ENCODE measurements around the gene FCRL2. TPM values are rescaled to one million over a fixed set of nuclear protein-coding genes. Genes with fewer than 3 reads are reported as not detected.

The FCRL2 gene, protein sequence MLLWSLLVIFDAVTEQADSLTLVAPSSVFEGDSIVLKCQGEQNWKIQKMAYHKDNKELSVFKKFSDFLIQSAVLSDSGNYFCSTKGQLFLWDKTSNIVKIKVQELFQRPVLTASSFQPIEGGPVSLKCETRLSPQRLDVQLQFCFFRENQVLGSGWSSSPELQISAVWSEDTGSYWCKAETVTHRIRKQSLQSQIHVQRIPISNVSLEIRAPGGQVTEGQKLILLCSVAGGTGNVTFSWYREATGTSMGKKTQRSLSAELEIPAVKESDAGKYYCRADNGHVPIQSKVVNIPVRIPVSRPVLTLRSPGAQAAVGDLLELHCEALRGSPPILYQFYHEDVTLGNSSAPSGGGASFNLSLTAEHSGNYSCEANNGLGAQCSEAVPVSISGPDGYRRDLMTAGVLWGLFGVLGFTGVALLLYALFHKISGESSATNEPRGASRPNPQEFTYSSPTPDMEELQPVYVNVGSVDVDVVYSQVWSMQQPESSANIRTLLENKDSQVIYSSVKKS
- total RNA-seq (2014; rRNA removed; shearing (Covaris generic)) = not detected in 2 replicates
- not detected in 2 replicates for polyA plus RNA-seq (2016; fragmentation: Nextera tagmentation; extraction: Ambion mirVana)
- long read RNA-seq = 0 reads

GRCh38 chr1:157776971-157777391 is at the start of gene FCRL2:
Gene FCRL2, minus strand, starts transcription at chr1:157777132. Its CDS starts 59 bp downstream, at chr1:157777073.
- peaks cover 10% of the 10 kb centered on the region; the same call in 2 of the 3 replicates for H3K4me1 Mint-ChIP-seq
- no peaks in the 10 kb centered on the region for H3K4me1 ChIP-seq (ENCODE audit: insufficient read depth)
- no peaks in the 10 kb centered on the region for H3K27me3 ChIP-seq (ENCODE audit: insufficient read depth)
- no peak within 1 kb of the TSS for H3K27ac Mint-ChIP-seq
- H3K27ac ChIP-seq (ENCODE audit: low read depth) = no peak within 1 kb of the TSS
- no peak within 1 kb of the TSS for H3K4me2 ChIP-seq
- DNase-seq (ENCODE audit: low spot score) (no peak), ATAC-seq (no peak)
- no peaks in the 10 kb centered on the region for H4K20me1 ChIP-seq (replicated peaks; ENCODE audit: insufficient read depth)
- H3K4me3 ChIP-seq = no peak within 1 kb of the TSS
- no peaks in the 10 kb centered on the region for H3K9me3 Mint-ChIP-seq
- H3K4me3 Mint-ChIP-seq = no peak within 1 kb of the TSS
- H3K36me3 Mint-ChIP-seq (ENCODE audit: low read depth) = no peaks in the 10 kb centered on the region
- no peaks in the 10 kb centered on the region for H3K36me3 ChIP-seq (ENCODE audit: insufficient read depth)
- H2AFZ ChIP-seq = no peak within 1 kb of the TSS
- TF ChIP-seq CREB1 (CRISPR knock-in tag; IDR thresholded peaks at IDR 0.05; ENCODE audit: low read depth) = no peak
- no peak for TF ChIP-seq JUNB (IDR thresholded peaks at IDR 0.05; ENCODE audit: unreplicated experiment)
- TF ChIP-seq, protein P1, sequence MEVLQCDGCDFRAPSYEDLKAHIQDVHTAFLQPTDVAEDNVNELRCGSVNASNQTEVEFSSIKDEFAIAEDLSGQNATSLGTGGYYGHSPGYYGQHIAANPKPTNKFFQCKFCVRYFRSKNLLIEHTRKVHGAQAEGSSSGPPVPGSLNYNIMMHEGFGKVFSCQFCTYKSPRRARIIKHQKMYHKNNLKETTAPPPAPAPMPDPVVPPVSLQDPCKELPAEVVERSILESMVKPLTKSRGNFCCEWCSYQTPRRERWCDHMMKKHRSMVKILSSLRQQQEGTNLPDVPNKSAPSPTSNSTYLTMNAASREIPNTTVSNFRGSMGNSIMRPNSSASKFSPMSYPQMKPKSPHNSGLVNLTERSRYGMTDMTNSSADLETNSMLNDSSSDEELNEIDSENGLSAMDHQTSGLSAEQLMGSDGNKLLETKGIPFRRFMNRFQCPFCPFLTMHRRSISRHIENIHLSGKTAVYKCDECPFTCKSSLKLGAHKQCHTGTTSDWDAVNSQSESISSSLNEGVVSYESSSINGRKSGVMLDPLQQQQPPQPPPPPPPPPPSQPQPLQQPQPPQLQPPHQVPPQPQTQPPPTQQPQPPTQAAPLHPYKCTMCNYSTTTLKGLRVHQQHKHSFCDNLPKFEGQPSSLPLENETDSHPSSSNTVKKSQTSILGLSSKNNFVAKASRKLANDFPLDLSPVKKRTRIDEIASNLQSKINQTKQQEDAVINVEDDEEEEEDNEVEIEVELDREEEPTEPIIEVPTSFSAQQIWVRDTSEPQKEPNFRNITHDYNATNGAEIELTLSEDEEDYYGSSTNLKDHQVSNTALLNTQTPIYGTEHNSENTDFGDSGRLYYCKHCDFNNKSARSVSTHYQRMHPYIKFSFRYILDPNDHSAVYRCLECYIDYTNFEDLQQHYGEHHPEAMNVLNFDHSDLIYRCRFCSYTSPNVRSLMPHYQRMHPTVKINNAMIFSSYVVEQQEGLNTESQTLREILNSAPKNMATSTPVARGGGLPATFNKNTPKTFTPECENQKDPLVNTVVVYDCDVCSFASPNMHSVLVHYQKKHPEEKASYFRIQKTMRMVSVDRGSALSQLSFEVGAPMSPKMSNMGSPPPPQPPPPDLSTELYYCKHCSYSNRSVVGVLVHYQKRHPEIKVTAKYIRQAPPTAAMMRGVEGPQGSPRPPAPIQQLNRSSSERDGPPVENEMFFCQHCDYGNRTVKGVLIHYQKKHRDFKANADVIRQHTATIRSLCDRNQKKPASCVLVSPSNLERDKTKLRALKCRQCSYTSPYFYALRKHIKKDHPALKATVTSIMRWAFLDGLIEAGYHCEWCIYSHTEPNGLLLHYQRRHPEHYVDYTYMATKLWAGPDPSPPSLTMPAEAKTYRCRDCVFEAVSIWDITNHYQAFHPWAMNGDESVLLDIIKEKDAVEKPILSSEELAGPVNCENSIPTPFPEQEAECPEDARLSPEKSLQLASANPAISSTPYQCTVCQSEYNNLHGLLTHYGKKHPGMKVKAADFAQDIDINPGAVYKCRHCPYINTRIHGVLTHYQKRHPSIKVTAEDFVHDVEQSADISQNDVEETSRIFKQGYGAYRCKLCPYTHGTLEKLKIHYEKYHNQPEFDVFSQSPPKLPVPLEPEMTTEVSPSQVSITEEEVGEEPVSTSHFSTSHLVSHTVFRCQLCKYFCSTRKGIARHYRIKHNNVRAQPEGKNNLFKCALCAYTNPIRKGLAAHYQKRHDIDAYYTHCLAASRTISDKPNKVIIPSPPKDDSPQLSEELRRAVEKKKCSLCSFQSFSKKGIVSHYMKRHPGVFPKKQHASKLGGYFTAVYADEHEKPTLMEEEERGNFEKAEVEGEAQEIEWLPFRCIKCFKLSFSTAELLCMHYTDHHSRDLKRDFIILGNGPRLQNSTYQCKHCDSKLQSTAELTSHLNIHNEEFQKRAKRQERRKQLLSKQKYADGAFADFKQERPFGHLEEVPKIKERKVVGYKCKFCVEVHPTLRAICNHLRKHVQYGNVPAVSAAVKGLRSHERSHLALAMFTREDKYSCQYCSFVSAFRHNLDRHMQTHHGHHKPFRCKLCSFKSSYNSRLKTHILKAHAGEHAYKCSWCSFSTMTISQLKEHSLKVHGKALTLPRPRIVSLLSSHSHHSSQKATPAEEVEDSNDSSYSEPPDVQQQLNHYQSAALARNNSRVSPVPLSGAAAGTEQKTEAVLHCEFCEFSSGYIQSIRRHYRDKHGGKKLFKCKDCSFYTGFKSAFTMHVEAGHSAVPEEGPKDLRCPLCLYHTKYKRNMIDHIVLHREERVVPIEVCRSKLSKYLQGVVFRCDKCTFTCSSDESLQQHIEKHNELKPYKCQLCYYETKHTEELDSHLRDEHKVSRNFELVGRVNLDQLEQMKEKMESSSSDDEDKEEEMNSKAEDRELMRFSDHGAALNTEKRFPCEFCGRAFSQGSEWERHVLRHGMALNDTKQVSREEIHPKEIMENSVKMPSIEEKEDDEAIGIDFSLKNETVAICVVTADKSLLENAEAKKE (CRISPR knock-in tag; IDR thresholded peaks at IDR 0.05) = no peak
- TF ChIP-seq ZNF114 (CRISPR knock-in tag; IDR thresholded peaks at IDR 0.05) = no peak
- no peak for TF ChIP-seq POLR2AphosphoS5 (IDR thresholded peaks at IDR 0.05; ENCODE audit: low read depth)
- no peak for TF ChIP-seq NANOG (IDR thresholded peaks at IDR 0.05; ENCODE audit: borderline replicate concordance)
- no peak for TF ChIP-seq EZH2 (IDR thresholded peaks at IDR 0.05; ENCODE audit: low read depth, unreplicated experiment)
- TF ChIP-seq CTCF (conservative IDR thresholded peaks at IDR 0.05; ENCODE audit: low read depth in 2 of 2) = no peak
- no peak for TF ChIP-seq ETS1 (IDR thresholded peaks at IDR 0.05)
- no peak for TF ChIP-seq ZNF331 (CRISPR knock-in tag; IDR thresholded peaks at IDR 0.05; ENCODE audit: low read depth)
- H3F3A ChIP-seq (replicated peaks; ENCODE audit: low read depth) = no peaks in the 10 kb centered on the region
- H3K79me2 ChIP-seq (replicated peaks; ENCODE audit: insufficient read depth) = no peaks in the 10 kb centered on the region
- H3K9me2 ChIP-seq (ENCODE audit: insufficient read depth) = peaks cover 7% of the 10 kb centered on the region; the same call in 1 of the 2 replicates
- H3K27me3 Mint-ChIP-seq (ENCODE audit: insufficient read depth, low read depth, poor library complexity) = peaks cover 4% of the 10 kb centered on the region

All from GM23338 (cell line).